Mesenchymal stem cell (in vitro differentiated cells and primary cell): Measurements from ENCODE around the gene PDGFA.

Source experiments
- DNase-seq: peaks from one replicate; pipeline ENCODE4 v3.0.0-alpha.2; 2013
- H2AFZ ChIP-seq: one replicate; pipeline ENCODE4 v1.6.1; 2013; ENCODE audit warnings: low read depth, mild to moderate bottlenecking, control low read depth, inconsistent platforms, low read length, moderate library complexity
- H2AK5ac ChIP-seq: 2 replicates; pipeline ENCODE4 v1.6.1; 2013; ENCODE audit warnings: low read length, moderate library complexity, mild to moderate bottlenecking, inconsistent platforms; ENCODE audit not compliant: severe bottlenecking
- H2BK120ac ChIP-seq: one replicate; pipeline ENCODE4 v1.6.1; 2013; ENCODE audit warnings: low read depth, mild to moderate bottlenecking, inconsistent platforms, low read length, moderate library complexity
- H2BK12ac ChIP-seq, 2 experiments: one replicate each; pipeline ENCODE4 v1.6.1; 2013; ENCODE audit warnings: inconsistent platforms in 2 of 2, low read length in 2 of 2, mild to moderate bottlenecking in 2 of 2, moderate library complexity in 2 of 2, control low read depth in 1 of 2
- H2BK15ac ChIP-seq: one replicate; pipeline ENCODE4 v1.6.1; 2013; ENCODE audit warnings: mild to moderate bottlenecking, low read depth, inconsistent platforms; ENCODE audit not compliant: poor library complexity, severe bottlenecking
- H2BK5ac ChIP-seq: 2 replicates; pipeline ENCODE4 v1.6.1; 2013; ENCODE audit warnings: low read depth, mild to moderate bottlenecking, low read length, control low read depth, inconsistent platforms; ENCODE audit not compliant: poor library complexity, severe bottlenecking
- H3K14ac ChIP-seq, 2 experiments: one replicate each; pipeline ENCODE4 v1.6.1; 2013; ENCODE audit warnings: inconsistent platforms in 2 of 2, low read length in 2 of 2, control low read depth in 1 of 2, mild to moderate bottlenecking in 1 of 2, moderate library complexity in 1 of 2
- H3K18ac ChIP-seq, 2 experiments: one replicate each; pipeline ENCODE4 v1.6.1; 2013; ENCODE audit warnings: inconsistent platforms in 2 of 2, low read length in 2 of 2, control low read depth in 1 of 2, low read depth in 1 of 2, mild to moderate bottlenecking in 1 of 2
- H3K23ac ChIP-seq, 2 experiments: one replicate each; pipeline ENCODE4 v1.6.1; 2013; ENCODE audit warnings: inconsistent platforms in 2 of 2, low read length in 2 of 2, mild to moderate bottlenecking in 2 of 2, moderate library complexity in 2 of 2, control low read depth in 1 of 2
- H3K27ac ChIP-seq: 2 replicates; pipeline ENCODE4 v1.5.1; 2013; ENCODE audit warnings: mild to moderate bottlenecking, moderate library complexity, low read length, control low read depth, inconsistent platforms; ENCODE audit not compliant: poor library complexity, severe bottlenecking
- H3K27me3 ChIP-seq, 2 experiments: 2 replicates each; pipeline versions ENCODE4 v1.6.1 to v1.7.0; 2013; ENCODE audit warnings: low read length in 2 of 2, mild to moderate bottlenecking in 2 of 2, moderate library complexity in 2 of 2, control low read depth in 1 of 2, inconsistent platforms in 1 of 2; ENCODE audit not compliant: control insufficient read depth in 1 of 2, insufficient read depth in 1 of 2
- H3K36me3 ChIP-seq, 2 experiments: 2 replicates each; pipeline versions ENCODE4 v1.6.1 to v1.7.0; 2013; ENCODE audit warnings: low read length in 2 of 2, control low read depth in 1 of 2, inconsistent platforms in 1 of 2, low read depth in 1 of 2, mild to moderate bottlenecking in 1 of 2; ENCODE audit not compliant: insufficient read depth in 2 of 2, control insufficient read depth in 1 of 2
- H3K4ac ChIP-seq, 2 experiments: one replicate each; pipeline ENCODE4 v1.6.1; 2013; ENCODE audit warnings: inconsistent platforms in 2 of 2, low read length in 2 of 2, mild to moderate bottlenecking in 2 of 2, moderate library complexity in 2 of 2, control low read depth in 1 of 2, low read depth in 1 of 2
- H3K4me1 ChIP-seq: 2 replicates; pipeline ENCODE4 v1.6.1; 2013; ENCODE audit warnings: low read depth, low read length, control low read depth; ENCODE audit not compliant: control insufficient read depth, insufficient read depth
- H3K4me2 ChIP-seq: 2 replicates; pipeline ENCODE4 v1.6.1; 2013; ENCODE audit warnings: low read length, mild to moderate bottlenecking, inconsistent platforms; ENCODE audit not compliant: poor library complexity, severe bottlenecking
- H3K4me3 ChIP-seq, 2 experiments: 2 replicates each; pipeline versions ENCODE4 v1.5.1 to v1.7.0; 2013; ENCODE audit warnings: low read length in 2 of 2, mild to moderate bottlenecking in 2 of 2, control low read depth in 1 of 2, low read depth in 1 of 2; ENCODE audit not compliant: insufficient read depth in 1 of 2
- H3K79me1 ChIP-seq: replicated peaks from 2 replicates; pipeline ENCODE4 v1.6.1; 2013; ENCODE audit warnings: mild to moderate bottlenecking, control low read depth, low read length, inconsistent platforms; ENCODE audit not compliant: poor library complexity, severe bottlenecking
- H3K9ac ChIP-seq: 2 replicates; pipeline ENCODE4 v1.7.0; 2013; ENCODE audit warnings: mild to moderate bottlenecking, low read length, moderate library complexity
- H3K9me3 ChIP-seq: 2 replicates; pipeline ENCODE4 v1.7.0; 2013; ENCODE audit warnings: mild to moderate bottlenecking, low read length; ENCODE audit not compliant: control insufficient read depth
- H4K8ac ChIP-seq: one replicate; pipeline ENCODE4 v1.6.1; 2013; ENCODE audit warnings: inconsistent platforms, mild to moderate bottlenecking, low read length, moderate library complexity
- H4K91ac ChIP-seq: one replicate; pipeline ENCODE4 v1.6.1; 2013; ENCODE audit warnings: mild to moderate bottlenecking, low read length, inconsistent platforms
- WGBS: methylation state at CpG from one replicate; pipeline ENCODE4 v1.1.7; 2013; ENCODE audit warnings: mixed read lengths; 5-methylcytosine and 5-hydroxymethylcytosine counted together

PDGFA gene

GRCh38 chr7:491292-491957 is 28.2 kb downstream of the PDGFA start:
- peaks cover 5 to 44% of the 10 kb centered on the region in 2 experiments for H3K27me3 ChIP-seq
- no peak overlapping the region for H2BK120ac ChIP-seq
- H3K79me1 ChIP-seq = no peaks in the 10 kb centered on the region
- H2AFZ ChIP-seq = no peak overlapping the region
- no peak overlapping the region for H3K18ac ChIP-seq
- no peak overlapping the region for H3K27ac ChIP-seq
- 87% methylated on average over 22 of the region's 22 CpGs for WGBS
- no peak overlapping the region for H4K8ac ChIP-seq
- no peak overlapping the region for H3K14ac ChIP-seq
- no peak overlapping the region for H3K4ac ChIP-seq
- H3K9me3 ChIP-seq = no peaks in the 10 kb centered on the region
- H3K9ac ChIP-seq = no peak overlapping the region
- H2AK5ac ChIP-seq = no peak overlapping the region
- H2BK12ac ChIP-seq = no peak overlapping the region
- DNase-seq = no peak
- no peak overlapping the region for H3K23ac ChIP-seq
- peaks cover 0 to 12% of the 10 kb centered on the region in 2 experiments for H3K36me3 ChIP-seq
- H2BK5ac ChIP-seq = no peak overlapping the region
- no peak overlapping the region for H4K91ac ChIP-seq
- H3K4me1 ChIP-seq = peaks cover 18% of the 10 kb centered on the region
- no peak overlapping the region for H2BK15ac ChIP-seq
- H3K4me2 ChIP-seq = no peak overlapping the region
- H3K4me3 ChIP-seq = no peak overlapping the region

DNA sequence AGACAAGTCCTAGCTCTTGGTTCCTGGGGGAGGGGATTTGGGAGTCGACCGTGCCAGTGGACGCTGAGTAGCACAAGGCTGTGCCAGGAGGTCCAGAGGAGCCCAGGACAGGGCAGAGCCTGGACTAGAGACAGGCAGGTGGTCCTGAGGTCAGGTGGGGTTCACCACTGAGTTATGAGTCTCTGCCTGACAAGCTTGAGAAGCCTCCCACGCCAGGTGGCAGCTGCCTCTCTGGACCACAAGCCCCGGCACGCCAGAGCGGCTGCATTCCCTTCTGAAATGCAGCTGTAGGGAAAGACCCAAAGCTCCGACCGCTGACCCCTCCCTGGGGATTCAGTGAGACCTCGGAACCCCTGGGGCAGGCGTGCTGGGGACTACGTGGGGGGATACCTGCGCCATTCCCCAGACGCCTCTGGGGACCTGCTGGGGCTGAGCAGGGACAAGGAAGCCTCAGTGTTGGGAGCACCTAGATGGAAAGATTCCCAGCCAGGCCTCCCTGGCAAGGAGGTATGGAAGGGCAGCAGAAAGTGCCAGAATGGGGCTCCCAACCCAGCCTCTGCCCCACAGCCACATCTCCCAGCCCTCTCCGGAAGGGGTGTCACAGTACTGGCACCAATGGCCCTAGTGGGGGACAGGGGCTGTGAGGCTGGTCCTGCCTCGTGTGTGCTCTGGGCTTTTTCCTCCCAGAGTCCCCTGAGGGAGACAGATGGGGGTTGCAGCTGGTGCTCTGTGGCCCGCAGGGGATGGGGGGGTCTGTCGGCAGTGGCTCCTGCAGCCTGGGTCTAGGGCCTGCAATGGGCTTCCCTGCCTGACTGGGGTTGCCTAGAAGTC is 29.0 kb downstream of the PDGFA start:
- Histone ChIP-seq H4K91ac (no peak overlapping the region), H3K36me3 (peaks cover 0 to 5% of the 10 kb centered on the region in 2 experiments), H3K4me3 (no peak overlapping the region), H2BK120ac (no peak overlapping the region), H2AK5ac (no peak overlapping the region), H3K79me1 (no peaks in the 10 kb centered on the region), H2BK5ac (no peak overlapping the region), H3K23ac (no peak overlapping the region), H3K18ac (no peak overlapping the region), H3K4me2 (no peak overlapping the region), H3K4me1 (peaks cover 21% of the 10 kb centered on the region), H2BK15ac (no peak overlapping the region), H2AFZ (no peak overlapping the region), H3K27me3 (peaks cover 13 to 52% of the 10 kb centered on the region in 2 experiments), H3K27ac (no peak overlapping the region), H3K4ac (no peak overlapping the region), H2BK12ac (no peak overlapping the region), H3K9me3 (no peaks in the 10 kb centered on the region), H3K9ac (no peak overlapping the region), H4K8ac (no peak overlapping the region), H3K14ac (no peak overlapping the region)
- 82% methylated on average over 18 of the region's 18 CpGs for WGBS
- no peak for DNase-seq

GRCh38 chr7:489876-490275 is 29.8 kb downstream of the PDGFA start:
- no peak overlapping the region for H3K14ac ChIP-seq
- H3K23ac ChIP-seq = no peak overlapping the region
- H3K4ac ChIP-seq = no peak overlapping the region
- no peaks in the 10 kb centered on the region for H3K36me3 ChIP-seq
- no peaks in the 10 kb centered on the region for H3K9me3 ChIP-seq
- no peak overlapping the region for H2BK12ac ChIP-seq
- no peaks in the 10 kb centered on the region for H3K79me1 ChIP-seq
- peaks cover 21 to 60% of the 10 kb centered on the region in 2 experiments for H3K27me3 ChIP-seq
- H2BK15ac ChIP-seq = no peak overlapping the region
- no peak overlapping the region for H3K4me2 ChIP-seq
- no peak overlapping the region for H2AK5ac ChIP-seq
- WGBS = 59% methylated on average over 4 of the region's 4 CpGs
- no peak overlapping the region for H3K18ac ChIP-seq
- H3K9ac ChIP-seq = no peak overlapping the region
- DNase-seq = no peak
- H4K91ac ChIP-seq = no peak overlapping the region
- no peak overlapping the region for H3K27ac ChIP-seq
- H3K4me3 ChIP-seq = no peak overlapping the region
- no peak overlapping the region for H4K8ac ChIP-seq
- no peak overlapping the region for H2AFZ ChIP-seq
- H2BK5ac ChIP-seq = no peak overlapping the region
- H3K4me1 ChIP-seq = peaks cover 25% of the 10 kb centered on the region
- H2BK120ac ChIP-seq = no peak overlapping the region

DNA sequence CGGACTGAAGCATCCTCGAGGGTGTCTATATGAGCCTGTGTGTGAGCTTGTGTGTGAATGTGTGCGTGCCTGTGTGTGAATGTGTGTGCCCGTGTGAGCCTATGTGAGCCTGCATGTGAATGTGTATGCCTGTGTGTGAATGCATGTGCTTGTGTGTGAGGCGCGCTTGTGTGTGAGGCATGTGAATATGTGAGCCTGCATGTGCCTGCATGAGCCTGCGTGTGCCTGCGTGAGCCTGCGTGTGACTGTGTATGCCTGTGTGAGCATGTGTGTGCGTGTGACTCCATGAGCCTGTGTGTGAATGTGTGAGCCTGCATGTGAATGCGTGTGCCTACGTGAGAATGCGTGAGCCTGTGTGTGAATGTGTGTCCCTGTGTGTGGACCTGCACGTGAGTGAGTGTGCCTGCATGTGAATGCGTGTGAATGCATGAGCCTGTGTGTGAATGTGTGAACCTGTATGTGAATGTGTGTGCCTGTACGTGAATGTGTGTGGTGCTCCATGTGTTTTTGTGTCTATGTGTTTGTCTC is 33.4 kb downstream of the PDGFA start:
- H3K27ac ChIP-seq = no peak overlapping the region
- H3K9me3 ChIP-seq = peaks cover 7% of the 10 kb centered on the region
- peaks cover 52 to 88% of the 10 kb centered on the region in 2 experiments for H3K27me3 ChIP-seq
- no peak for DNase-seq
- H3K4me3 ChIP-seq = no peak overlapping the region
- peaks cover 22% of the 10 kb centered on the region for H3K4me1 ChIP-seq
- no peak overlapping the region for H2AK5ac ChIP-seq
- H3K14ac ChIP-seq = peak overlapping the region in 1 of 2 experiments; percentile 88
- H2BK5ac ChIP-seq = no peak overlapping the region
- no peak overlapping the region for H4K8ac ChIP-seq
- H2BK12ac ChIP-seq = no peak overlapping the region
- peak overlapping the region; percentile 12 for H4K91ac ChIP-seq
- H3K36me3 ChIP-seq = no peaks in the 10 kb centered on the region
- no peak overlapping the region for H2AFZ ChIP-seq
- no peak overlapping the region for H3K4ac ChIP-seq
- no peak overlapping the region for H3K9ac ChIP-seq
- 95% methylated on average over 15 of the region's 16 CpGs for WGBS
- no peak overlapping the region for H3K4me2 ChIP-seq
- no peak overlapping the region for H2BK120ac ChIP-seq
- no peak overlapping the region for H2BK15ac ChIP-seq
- no peaks in the 10 kb centered on the region for H3K79me1 ChIP-seq
- no peak overlapping the region for H3K23ac ChIP-seq
- H3K18ac ChIP-seq = no peak overlapping the region
